Measurements from ENCODE around the gene DUOX1. TPM values are rescaled to one million over a fixed set of nuclear protein-coding genes. Genes with fewer than 3 reads are reported as not detected.

DUOX1 gene
- polyA plus RNA-seq, 12 donors = 0.99 to 23.4 (median 2.3) TPM; not detected in 2

- no peak for DNase-seq
These were observed 23.6 kb upstream of the DUOX1 start for GRCh38 chr15:45106002-45106790.

DNA sequence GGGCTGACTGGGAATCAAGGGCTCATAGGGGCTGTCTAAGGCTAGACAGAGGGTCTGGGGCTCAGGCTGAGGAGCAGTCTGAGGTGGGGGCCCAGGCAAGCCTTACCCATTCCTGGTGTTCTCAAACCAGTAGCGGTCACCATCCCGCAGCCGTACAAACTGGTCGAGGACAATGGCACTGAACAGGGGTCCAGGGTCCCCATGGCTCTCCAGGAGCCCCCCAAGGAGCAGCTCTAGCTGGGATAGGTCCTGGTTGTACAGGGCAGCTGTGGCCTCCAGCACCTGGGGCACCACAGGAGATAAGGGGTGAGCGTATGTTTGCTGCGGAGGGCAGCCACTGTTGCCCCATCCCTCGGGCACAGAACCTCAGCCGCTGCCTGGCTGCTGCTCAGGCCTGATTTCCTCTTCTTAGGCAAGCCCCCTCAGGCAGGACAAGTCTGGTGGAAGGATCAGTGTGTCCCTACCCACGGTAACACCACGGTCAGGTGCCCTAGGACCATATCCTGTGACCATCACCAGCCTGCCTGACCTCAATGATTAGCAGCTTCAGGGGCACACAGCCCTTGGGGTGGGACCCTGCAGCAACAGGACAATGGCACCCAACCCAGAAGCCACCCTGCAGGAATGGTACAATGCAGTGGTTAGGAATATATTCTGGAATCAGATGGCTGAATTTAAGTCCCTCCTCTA is 21.7 kb upstream of the DUOX1 start:
- no peak for DNase-seq

DNA sequence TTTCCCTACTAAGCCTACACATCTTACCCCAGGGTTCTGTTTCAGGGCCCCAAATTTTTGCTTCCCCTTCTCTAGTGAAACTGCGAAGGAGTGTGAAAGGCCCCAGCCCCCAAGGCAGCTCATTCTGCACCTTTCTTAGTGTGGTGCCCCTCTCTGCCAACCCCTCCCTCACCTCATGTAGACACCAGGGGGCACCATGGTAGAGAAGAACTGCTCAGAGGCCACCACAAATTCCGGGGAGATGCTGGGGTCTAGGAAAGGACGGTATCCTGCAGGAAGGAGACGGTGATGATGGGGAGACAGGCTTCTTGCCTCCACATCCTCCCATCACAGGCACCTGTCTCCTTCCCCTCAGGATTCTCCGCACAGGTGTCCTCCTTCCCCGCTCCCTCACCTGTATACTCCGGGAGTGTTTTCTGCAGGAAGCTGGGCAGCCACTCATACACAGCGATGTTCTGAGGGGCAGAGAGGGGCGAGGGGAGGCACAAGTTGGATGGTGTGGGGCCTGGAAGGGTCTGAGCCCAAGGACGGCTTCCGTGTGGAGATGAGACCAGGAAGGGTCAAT is 19.5 kb upstream of the DUOX1 start:
- DNase-seq = no peak

DNA sequence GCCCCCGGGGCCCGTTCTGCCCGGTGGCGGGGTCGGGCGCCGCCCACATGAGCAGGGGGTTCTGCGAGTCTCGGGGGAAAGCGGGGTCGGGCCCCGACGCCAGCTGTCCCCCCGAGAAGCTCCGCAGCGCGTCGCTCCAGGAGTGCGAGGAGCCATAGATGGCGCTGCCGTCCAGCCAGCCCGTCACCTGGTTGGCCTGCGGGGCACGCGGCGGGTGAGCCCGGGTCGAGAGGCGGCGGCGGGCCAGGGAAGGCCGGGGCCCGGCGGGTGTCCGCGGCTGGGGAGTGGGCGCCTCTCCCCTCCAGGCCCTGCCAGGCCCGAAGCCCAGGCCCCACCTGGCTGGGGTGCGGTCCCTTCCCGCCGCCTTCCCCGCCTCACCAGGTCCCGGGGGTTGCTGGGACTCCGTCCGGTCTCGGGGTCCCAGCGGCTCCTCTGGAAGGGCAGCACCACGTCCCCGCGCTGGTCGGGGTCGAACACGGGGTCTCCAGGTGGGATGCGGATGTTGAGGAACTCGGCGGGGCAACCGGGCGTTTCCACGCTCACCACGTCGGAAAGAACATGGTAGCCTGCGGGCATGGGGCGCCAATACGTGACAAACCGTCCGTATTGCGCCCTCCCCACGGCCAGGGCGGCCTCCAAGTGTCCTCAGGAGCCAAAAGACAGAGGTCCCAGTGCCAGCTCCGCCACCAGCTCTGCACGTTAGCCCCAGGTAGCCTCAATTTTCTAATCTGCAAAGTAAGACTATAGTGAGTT is 18.2 kb upstream of the DUOX1 start:
- DNase-seq = no peak

DNA sequence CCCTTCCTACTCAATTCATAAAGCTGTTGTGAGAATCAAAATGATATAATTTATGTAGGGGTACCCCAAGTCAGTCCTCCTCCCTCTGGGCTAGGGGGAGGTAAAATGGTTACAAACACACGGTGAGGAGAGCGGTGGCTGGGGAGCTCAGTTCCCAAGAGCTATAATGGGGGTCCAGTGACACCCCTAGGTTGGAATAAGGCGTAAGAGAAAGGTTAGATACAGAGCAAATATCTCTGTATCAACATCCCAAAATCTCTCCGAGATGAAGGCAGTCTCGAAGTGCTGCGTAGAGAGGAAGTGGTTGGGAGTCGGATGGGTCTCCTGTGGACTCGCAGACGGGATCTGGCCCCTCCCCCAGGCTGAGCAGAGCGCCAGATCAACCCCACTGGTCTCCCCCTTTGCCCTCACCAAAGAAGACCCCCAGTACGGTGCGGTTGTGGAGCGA is 17.6 kb upstream of the DUOX1 start:
- no peak for DNase-seq

GRCh38 chr15:45112591-45113379 is 17.0 kb upstream of the DUOX1 start:
- no peak for DNase-seq

DNA sequence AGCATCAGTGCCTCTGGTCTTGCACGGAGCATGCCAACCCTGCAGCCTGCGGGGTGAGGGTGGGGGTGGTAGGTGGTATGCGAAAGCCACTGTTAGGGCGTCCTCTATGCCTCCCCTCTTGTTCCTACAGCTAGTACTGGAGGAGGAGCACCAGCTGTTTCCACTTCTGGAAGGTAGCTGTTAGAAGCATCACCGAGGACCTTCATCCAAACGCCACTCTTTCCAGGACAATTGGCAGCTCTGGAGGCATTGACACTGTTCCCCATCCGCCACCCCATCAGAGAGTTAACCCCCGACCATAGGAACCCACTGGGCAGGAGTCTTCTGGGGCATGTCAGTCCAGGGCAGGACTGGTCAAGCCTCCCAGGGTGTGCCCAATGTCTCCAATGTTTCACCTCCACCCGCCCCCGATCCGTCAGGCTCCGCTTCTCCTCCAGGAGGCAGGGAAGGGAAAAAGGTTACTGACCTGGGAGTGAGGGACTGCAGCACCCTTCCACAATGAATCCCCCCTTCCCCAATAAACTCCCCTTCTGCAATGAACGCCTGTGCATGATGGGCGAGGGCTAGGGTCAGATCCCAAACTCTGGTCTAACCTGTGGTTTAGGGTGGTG is 16.3 kb upstream of the DUOX1 start:
- DNase-seq = no peak

- DNase-seq = no peak
These were observed 15.6 kb upstream of the DUOX1 start, which contains the start of the genes DUOX2 and DUOXA2 for GRCh38 chr15:45114076-45114750. TSS of gene DUOX2 (minus strand) at chr15:45114172. CDS start at chr15:45113411, 761 bp downstream. TSS of gene DUOXA2 (plus strand) at chr15:45114326. CDS start at chr15:45114606, 280 bp downstream.

DNA sequence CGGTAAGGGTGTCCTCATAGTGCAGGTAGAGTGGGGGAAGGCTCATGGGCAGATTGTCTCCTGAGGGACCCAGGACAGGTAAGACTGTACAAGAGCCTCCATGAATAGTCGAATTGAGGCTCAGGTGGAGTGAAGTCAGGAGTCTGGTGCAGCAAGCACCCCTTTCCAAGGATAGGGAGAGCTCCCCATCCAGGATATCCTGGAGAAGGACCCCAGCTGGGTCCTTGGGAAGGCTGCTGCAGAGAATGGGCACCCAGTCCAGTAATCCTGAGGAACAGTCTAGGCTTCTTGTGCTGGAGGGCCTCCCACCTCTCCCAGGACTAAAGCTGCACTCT is 15.1 kb upstream of the DUOX1 start:
- no peak for DNase-seq

- DNase-seq = no peak
These were observed 14.4 kb upstream of the DUOX1 start for GRCh38 chr15:45115312-45115820.

DNA sequence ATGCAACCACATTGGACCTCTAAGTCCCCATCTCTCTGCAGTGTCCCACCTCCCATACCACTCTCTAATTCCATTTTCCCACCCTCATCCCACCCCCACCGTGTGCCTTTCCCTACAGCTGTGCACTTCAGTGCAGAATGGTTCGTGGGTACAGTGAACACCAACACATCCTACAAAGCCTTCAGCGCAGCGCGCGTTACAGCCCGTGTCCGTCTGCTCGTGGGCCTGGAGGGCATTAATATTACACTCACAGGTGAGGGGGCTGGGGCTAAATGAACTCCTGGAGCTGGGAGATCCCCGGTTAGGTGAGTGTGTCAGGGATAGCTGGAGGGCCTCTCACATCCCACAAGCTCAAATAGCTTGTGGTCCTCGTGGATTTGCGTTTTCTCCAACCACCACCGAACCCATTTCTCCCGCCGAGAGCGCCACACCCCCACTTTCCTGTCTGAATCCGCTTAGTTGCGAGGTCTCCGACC is 13.8 kb upstream of the DUOX1 start:
- no peak for DNase-seq

DNA sequence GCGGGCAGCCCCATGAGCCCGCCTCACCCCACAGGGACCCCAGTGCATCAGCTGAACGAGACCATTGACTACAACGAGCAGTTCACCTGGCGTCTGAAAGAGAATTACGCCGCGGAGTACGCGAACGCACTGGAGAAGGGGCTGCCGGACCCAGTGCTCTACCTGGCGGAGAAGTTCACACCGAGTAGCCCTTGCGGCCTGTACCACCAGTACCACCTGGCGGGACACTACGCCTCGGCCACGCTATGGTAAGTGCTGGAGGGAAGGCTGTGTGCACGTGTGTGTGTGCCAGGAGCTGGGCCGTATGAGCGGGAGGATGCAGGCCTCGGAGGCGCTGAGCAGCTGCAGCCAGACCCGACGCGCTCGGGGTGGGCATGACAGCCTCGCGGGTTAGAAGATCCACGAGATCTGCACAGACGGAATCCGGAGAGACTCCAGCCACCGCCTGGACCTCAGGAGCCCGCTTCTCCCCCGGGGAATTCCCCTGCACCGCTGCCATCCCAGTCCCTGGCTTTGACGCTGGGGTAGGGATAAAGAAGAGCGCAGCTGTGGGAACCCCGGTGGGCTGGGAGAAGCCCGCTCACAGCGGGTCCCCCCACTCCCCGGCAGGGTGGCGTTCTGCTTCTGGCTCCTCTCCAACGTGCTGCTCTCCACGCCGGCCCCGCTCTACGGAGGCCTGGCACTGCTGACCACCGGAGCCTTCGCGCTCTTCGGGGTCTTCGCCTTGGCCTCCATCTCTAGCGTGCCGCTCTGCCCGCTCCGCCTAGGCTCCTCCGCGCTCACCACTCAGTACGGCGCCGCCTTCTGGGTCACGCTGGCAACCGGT is 13.1 kb upstream of the DUOX1 start:
- DNase-seq = no peak

- DNase-seq = no peak
These were observed 12.3 kb upstream of the DUOX1 start for GRCh38 chr15:45117308-45118130.

DNA sequence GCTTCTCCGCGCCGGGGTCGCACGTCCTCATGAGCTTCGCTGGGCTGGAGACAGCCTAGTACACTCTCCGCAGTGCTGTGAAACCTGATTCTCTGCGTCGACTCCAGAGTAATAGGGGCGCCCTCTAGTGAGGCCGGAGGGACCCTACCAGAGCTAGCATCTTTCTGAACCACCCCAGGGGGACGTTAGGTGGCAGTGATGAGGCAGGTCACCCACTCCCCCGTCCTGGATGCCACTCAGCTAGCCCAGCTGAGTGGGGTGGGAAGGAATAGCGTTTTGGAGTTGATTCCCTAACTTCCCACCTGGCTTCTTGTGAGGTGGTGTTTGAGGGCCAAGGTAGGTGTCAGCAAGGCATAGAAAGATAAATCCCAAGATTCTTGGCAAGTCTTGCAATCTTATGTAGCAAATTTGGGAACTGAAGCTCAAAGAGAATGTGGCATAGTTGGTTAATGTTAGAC is 11.6 kb upstream of the DUOX1 start:
- DNase-seq = peak; percentile 87

- no peak for DNase-seq
These were observed 10.8 kb upstream of the DUOX1 start for GRCh38 chr15:45118996-45119395.

- DNase-seq = no peak
These were observed 9.5 kb upstream of the DUOX1 start for GRCh38 chr15:45120081-45120972.

GRCh38 chr15:45121020-45121419 is 8.8 kb upstream of the DUOX1 start:
- no peak for DNase-seq
